Mammary microvascular endothelial cell (primary cell): ENCODE data around the gene SMAD3. TPM values are rescaled to one million over a fixed set of nuclear protein-coding genes. Genes with fewer than 3 reads are reported as not detected.

Source experiments
- total RNA-seq: library from RNA; depleted of rRNA; stranded (reverse); fragments of >200 nt; gene quantifications from 2 replicates; pipeline ENCODE4 v1.2.3, GENCODE V29; 2015

Gene SMAD3
- total RNA-seq: 63.0 and 70.6 TPM in 2 replicates

DNA sequence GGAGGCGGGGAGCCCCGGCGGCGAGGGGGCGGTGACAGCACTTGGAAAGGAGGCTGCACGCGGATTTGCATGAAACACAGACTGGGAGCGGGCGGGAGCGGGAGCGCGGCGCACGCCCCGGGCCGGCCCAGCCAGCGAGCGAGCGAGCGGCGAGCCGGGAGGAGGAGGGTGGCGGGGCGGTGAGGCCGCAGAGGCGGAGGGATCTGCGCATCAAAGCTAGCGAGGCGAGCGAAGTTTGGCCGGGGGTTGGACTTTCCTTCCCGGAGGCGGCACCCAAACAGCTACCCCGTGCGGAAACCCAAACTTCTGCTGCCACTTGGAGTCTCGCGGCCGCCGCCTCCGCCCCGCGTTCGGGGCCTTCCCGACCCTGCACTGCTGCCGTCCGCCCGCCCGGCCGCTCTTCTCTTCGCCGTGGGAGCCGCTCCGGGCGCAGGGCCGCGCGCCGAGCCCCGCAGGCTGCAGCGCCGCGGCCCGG lies at the start of gene SMAD3:
SMAD3 (plus strand) TSS at position 72 of the 475 bp plus-strand sequence. CDS start 553 bp downstream, outside the sequence.

Other genes starting within 250 kb of the SMAD3 start
- 33.8 and 35.7 TPM in 2 replicates for gene AAGAB, start 189.1 kb downstream of the SMAD3 start, total RNA-seq
- 1.1 and 1.7 TPM in 2 replicates for gene IQCH, start 189.2 kb downstream of the SMAD3 start, total RNA-seq